ENCODE measurements around the gene TSGA10.
"Not testable (repeated sequence)": the region's sequence is repeated elsewhere in the genome, so short reads cannot be mapped to it uniquely, and the experiment has no call there.

The TSGA10 gene

GRCh38 chr2:99198103-99198841 is 43.5 kb upstream of the TSGA10 start:
- Histone ChIP-seq H3K4me2 (no peak overlapping the region), H4K20me1 (ENCODE audit: insufficient read depth) (no peaks in the 10 kb centered on the region), H3K27me3 (ENCODE audit: insufficient read depth, low read depth) (no peaks in the 10 kb centered on the region), H3K4me3 (IDR thresholded peaks at IDR 0.05; ENCODE audit: insufficient read depth, low read depth, low read length) (no peak overlapping the region), H3K79me2 (ENCODE audit: insufficient read depth, low read depth) (no peaks in the 10 kb centered on the region), H2AFZ (ENCODE audit: low read depth) (no peak overlapping the region), H3K27ac (no peak overlapping the region), H3K36me3 (ENCODE audit: insufficient read depth) (0 out of 2 replicates have a peak, but pooled peaks cover 2% of the 10 kb centered on the region), H3K4me1 (ENCODE audit: low read depth, poor library complexity, severe bottlenecking) (no peaks in the 10 kb centered on the region), H3K9ac (no peak overlapping the region)
- TF ChIP-seq CTCF (conservative IDR thresholded peaks at IDR 0.05; ENCODE audit: low read depth, low read length): no peak

- not testable (repeated sequence) for H3K4me3 ChIP-seq (IDR thresholded peaks at IDR 0.05; ENCODE audit: insufficient read depth, low read depth, low read length); H3K27ac ChIP-seq; H3K27me3 ChIP-seq (ENCODE audit: insufficient read depth, low read depth); H2AFZ ChIP-seq (ENCODE audit: low read depth); H3K36me3 ChIP-seq (ENCODE audit: insufficient read depth); H4K20me1 ChIP-seq (ENCODE audit: insufficient read depth); H3K4me1 ChIP-seq (ENCODE audit: low read depth, poor library complexity, severe bottlenecking); H3K79me2 ChIP-seq (ENCODE audit: insufficient read depth, low read depth); H3K9ac ChIP-seq; H3K4me2 ChIP-seq
Measured at GRCh38 chr2:99192364-99192763, 37.6 kb upstream of the TSGA10 start.

- no peak overlapping the region for H2AFZ ChIP-seq (ENCODE audit: low read depth)
- H3K4me2 ChIP-seq: no peak overlapping the region
- H3K36me3 ChIP-seq (ENCODE audit: insufficient read depth): 0 out of 2 replicates have a peak, but pooled peaks cover 2% of the 10 kb centered on the region
- H3K79me2 ChIP-seq (ENCODE audit: insufficient read depth, low read depth): peaks cover 9% of the 10 kb centered on the region; the same call in 1 of the 2 replicates
- no peaks in the 10 kb centered on the region for H3K4me1 ChIP-seq (ENCODE audit: low read depth, poor library complexity, severe bottlenecking)
- no peak overlapping the region for H3K27ac ChIP-seq
- no peak overlapping the region for H3K9ac ChIP-seq
- no peaks in the 10 kb centered on the region for H4K20me1 ChIP-seq (ENCODE audit: insufficient read depth)
- TF ChIP-seq CTCF (conservative IDR thresholded peaks at IDR 0.05; ENCODE audit: low read depth, low read length): 0 out of 2 replicates have a peak, but pooled peaks have one; percentile 13
- H3K27me3 ChIP-seq (ENCODE audit: insufficient read depth, low read depth): no peaks in the 10 kb centered on the region
- H3K4me3 ChIP-seq (IDR thresholded peaks at IDR 0.05; ENCODE audit: insufficient read depth, low read depth, low read length): no peak overlapping the region
Measured at GRCh38 chr2:99190548-99190947, 35.8 kb upstream of the TSGA10 start.

- H3K36me3 ChIP-seq (ENCODE audit: insufficient read depth): no peaks in the 10 kb centered on the region
- no peak for TF ChIP-seq CTCF (conservative IDR thresholded peaks at IDR 0.05; ENCODE audit: low read depth, low read length)
- H4K20me1 ChIP-seq (ENCODE audit: insufficient read depth): no peaks in the 10 kb centered on the region
- no peak overlapping the region for H2AFZ ChIP-seq (ENCODE audit: low read depth)
- no peak overlapping the region for H3K4me3 ChIP-seq (IDR thresholded peaks at IDR 0.05; ENCODE audit: insufficient read depth, low read depth, low read length)
- peaks cover 28% of the 10 kb centered on the region; the same call in 1 of the 2 replicates for H3K79me2 ChIP-seq (ENCODE audit: insufficient read depth, low read depth)
- no peaks in the 10 kb centered on the region for H3K27me3 ChIP-seq (ENCODE audit: insufficient read depth, low read depth)
- no peak overlapping the region for H3K4me2 ChIP-seq
- no peak overlapping the region for H3K9ac ChIP-seq
- H3K27ac ChIP-seq: no peak overlapping the region
- H3K4me1 ChIP-seq (ENCODE audit: low read depth, poor library complexity, severe bottlenecking): no peaks in the 10 kb centered on the region
Measured at GRCh38 chr2:99188357-99188756, 33.6 kb upstream of the TSGA10 start.

GRCh38 chr2:99187011-99187410 is 32.3 kb upstream of the TSGA10 start:
- Histone ChIP-seq H3K4me1 (ENCODE audit: low read depth, poor library complexity, severe bottlenecking) (peaks cover 7% of the 10 kb centered on the region), H3K9ac (no peak overlapping the region), H3K27ac (no peak overlapping the region), H2AFZ (ENCODE audit: low read depth) (no peak overlapping the region), H3K79me2 (ENCODE audit: insufficient read depth, low read depth) (peaks cover 42% of the 10 kb centered on the region), H3K4me3 (IDR thresholded peaks at IDR 0.05; ENCODE audit: insufficient read depth, low read depth, low read length) (no peak overlapping the region), H3K4me2 (no peak overlapping the region), H3K36me3 (ENCODE audit: insufficient read depth) (no peaks in the 10 kb centered on the region), H4K20me1 (ENCODE audit: insufficient read depth) (no peaks in the 10 kb centered on the region), H3K27me3 (ENCODE audit: insufficient read depth, low read depth) (no peaks in the 10 kb centered on the region)
- no peak for TF ChIP-seq CTCF (conservative IDR thresholded peaks at IDR 0.05; ENCODE audit: low read depth, low read length)
